Common myeloid progenitor, CD34-positive (primary cell): Measurements from ENCODE around the gene PFAS.

Experiments used
- CTCF ChIA-PET: fragments of 350-600 bp; sonication (Branson Sonifier 250); formaldehyde crosslinking; loops from one replicate; lab custom pipeline; 2021; ENCODE audit warnings: antibody characterized with exemption; lab: Charles Lee
- POLR2A ChIA-PET: fragments of 350-600 bp; sonication (Branson Sonifier 250); formaldehyde crosslinking; loops from one replicate; lab custom pipeline; 2021; ENCODE audit warnings: antibody characterized with exemption; lab: Charles Lee
- DNase-seq, 3 donors: peaks; one replicate each; pipeline versions ENCODE4 v3.0.0 to v3.0.0-alpha.2; 2013
- H3K27ac ChIP-seq, 2 experiments: 1 replicate in 1 of 2; 2 replicates in 1 of 2; pipeline ENCODE4 v1.7.0; 2013; ENCODE audit warnings: inconsistent platforms in 2 of 2, low read length in 2 of 2, mild to moderate bottlenecking in 2 of 2, low read depth in 1 of 2, moderate library complexity in 1 of 2; ENCODE audit not compliant: severe bottlenecking in 2 of 2, insufficient read depth in 1 of 2, poor library complexity in 1 of 2
- H3K27me3 ChIP-seq, 5 experiments: replicated peaks in 2 of 5; 1 replicate in 3 of 5; 2 replicates in 2 of 5; pipeline versions ENCODE4 v1.6.1 to v1.7.0; 2013; ENCODE audit warnings: low read length in 4 of 5, mild to moderate bottlenecking in 2 of 5, moderate library complexity in 2 of 5, inconsistent platforms in 1 of 5; ENCODE audit not compliant: insufficient read depth in 5 of 5, control insufficient read depth in 4 of 5
- H3K36me3 ChIP-seq, 4 experiments: 1 replicate in 2 of 4; 2 replicates in 2 of 4; pipeline versions ENCODE4 v1.6.1 to v1.7.0; 2013; ENCODE audit warnings: low read length in 3 of 4, control low read depth in 1 of 4, mild to moderate bottlenecking in 1 of 4; ENCODE audit not compliant: control insufficient read depth in 4 of 4, insufficient read depth in 4 of 4
- H3K4me1 ChIP-seq, 4 experiments: 1 replicate in 3 of 4; 2 replicates in 1 of 4; pipeline versions ENCODE4 v1.6.1 to v1.7.1; 2013; ENCODE audit warnings: low read length in 3 of 4, mild to moderate bottlenecking in 3 of 4, control low read depth in 1 of 4, inconsistent platforms in 1 of 4, moderate library complexity in 1 of 4; ENCODE audit not compliant: control insufficient read depth in 4 of 4, insufficient read depth in 4 of 4; ENCODE audit errors: control extremely low read depth in 1 of 4
- H3K4me3 ChIP-seq, 7 experiments: 1 replicate in 4 of 7; 2 replicates in 3 of 7; pipeline versions ENCODE4 v1.5.1 to v1.7.0; 2013; ENCODE audit warnings: mild to moderate bottlenecking in 7 of 7, low read length in 6 of 7, moderate library complexity in 6 of 7, inconsistent platforms in 2 of 7, low read depth in 2 of 7, control low read depth in 1 of 7; ENCODE audit not compliant: insufficient read depth in 4 of 7, control insufficient read depth in 1 of 7; ENCODE audit errors: extremely low read depth in 1 of 7
- H3K9me3 ChIP-seq, 5 experiments: 1 replicate in 4 of 5; 2 replicates in 1 of 5; pipeline versions ENCODE4 v1.6.1 to v1.7.1; 2013; ENCODE audit warnings: low read length in 4 of 5, mild to moderate bottlenecking in 2 of 5, inconsistent platforms in 1 of 5, low read depth in 1 of 5, moderate library complexity in 1 of 5; ENCODE audit not compliant: control insufficient read depth in 4 of 5, insufficient read depth in 2 of 5; ENCODE audit errors: control extremely low read depth in 1 of 5
- WGBS: methylation state at CpG from one replicate; pipeline ENCODE4 v1.1.5; 2013; ENCODE audit not compliant: insufficient coverage; 5-methylcytosine and 5-hydroxymethylcytosine counted together

Gene PFAS

DNA sequence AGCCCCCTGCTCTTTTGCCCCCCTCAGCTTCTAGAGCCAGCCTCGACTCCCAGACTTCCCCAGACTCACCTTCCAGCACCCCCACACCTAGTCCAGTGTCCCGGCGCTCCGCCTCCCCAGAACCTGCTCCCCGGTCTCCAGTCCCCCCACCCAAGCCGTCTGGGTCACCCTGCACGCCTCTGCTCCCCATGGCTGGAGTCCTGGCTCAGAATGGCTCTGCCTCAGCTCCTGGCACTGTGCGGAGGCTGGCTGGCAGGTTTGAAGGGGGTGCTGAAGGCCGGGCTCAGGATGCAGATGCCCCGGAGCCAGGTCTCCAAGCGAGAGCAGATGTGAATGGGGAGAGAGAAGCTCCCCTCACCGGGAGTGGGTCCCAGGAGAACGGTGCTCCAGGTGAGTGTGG, 63.2 kb downstream of the PFAS start:
- no peaks in the 10 kb centered on the region for H3K9me3 ChIP-seq
- peaks cover 0 to 3% (median 0%) of the 10 kb centered on the region in 4 experiments for H3K4me1 ChIP-seq
- 94% methylated on average over 10 of the region's 13 CpGs for WGBS
- H3K27ac ChIP-seq: no peak overlapping the region
- no peaks in the 10 kb centered on the region for H3K36me3 ChIP-seq
- ChIA-PET POLR2A (no interaction called here), CTCF (no interaction called here)
- H3K27me3 ChIP-seq: peaks cover 0 to 1% (median 0%) of the 10 kb centered on the region in 5 experiments
- DNase-seq: no peak
- no peak overlapping the region for H3K4me3 ChIP-seq

DNA sequence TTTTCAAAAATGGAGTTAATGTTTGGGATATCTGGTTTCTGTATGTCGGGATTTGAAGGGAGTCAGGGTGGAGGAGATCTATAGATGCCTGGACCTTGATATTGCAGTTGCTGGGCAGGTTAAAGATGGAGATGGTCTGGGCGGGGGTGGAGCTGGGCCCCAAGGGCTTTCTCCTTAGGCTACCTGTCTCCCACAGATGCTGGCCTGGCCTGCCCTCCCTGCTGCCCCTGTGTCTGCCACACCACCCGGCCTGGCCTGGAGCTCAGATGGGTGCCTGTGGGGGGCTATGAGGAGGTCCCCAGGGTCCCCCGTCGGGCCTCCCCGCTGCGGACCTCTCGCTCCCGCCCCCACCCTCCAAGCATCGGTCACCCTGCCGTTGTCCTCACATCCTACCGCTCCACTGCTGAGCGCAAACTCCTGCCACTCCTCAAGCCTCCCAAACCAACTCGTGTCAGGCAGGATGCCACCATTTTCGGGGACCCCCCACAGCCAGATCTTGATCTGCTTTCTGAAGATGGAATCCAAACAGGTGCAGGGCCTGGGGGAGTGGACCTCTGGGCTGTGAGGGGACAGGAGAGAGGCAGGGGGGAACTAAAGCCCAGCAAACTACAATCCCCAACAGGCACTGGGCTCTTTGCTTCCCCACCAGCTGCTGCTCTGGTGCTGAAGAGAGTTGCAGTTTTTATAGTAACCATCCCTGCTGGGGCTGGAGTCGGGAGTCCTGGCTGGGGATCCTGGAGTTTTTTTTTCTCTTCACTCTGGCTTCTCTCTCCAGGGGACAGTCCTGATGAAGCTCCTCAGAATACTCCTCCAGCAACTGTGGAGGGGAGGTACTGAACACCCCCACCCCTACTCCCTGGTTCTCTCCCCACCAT, 63.9 kb downstream of the PFAS start:
- Histone ChIP-seq H3K9me3 (no peaks in the 10 kb centered on the region), H3K36me3 (no peaks in the 10 kb centered on the region), H3K27me3 (peaks cover 0 to 1% (median 0%) of the 10 kb centered on the region in 5 experiments), H3K4me3 (no peak overlapping the region), H3K4me1 (peaks cover 0 to 3% (median 0%) of the 10 kb centered on the region in 4 experiments), H3K27ac (no peak overlapping the region)
- CTCF ChIA-PET: no interaction called here
- 92% methylated on average over 9 of the region's 16 CpGs for WGBS
- no peak for DNase-seq
- POLR2A ChIA-PET: no interaction called here

DNA sequence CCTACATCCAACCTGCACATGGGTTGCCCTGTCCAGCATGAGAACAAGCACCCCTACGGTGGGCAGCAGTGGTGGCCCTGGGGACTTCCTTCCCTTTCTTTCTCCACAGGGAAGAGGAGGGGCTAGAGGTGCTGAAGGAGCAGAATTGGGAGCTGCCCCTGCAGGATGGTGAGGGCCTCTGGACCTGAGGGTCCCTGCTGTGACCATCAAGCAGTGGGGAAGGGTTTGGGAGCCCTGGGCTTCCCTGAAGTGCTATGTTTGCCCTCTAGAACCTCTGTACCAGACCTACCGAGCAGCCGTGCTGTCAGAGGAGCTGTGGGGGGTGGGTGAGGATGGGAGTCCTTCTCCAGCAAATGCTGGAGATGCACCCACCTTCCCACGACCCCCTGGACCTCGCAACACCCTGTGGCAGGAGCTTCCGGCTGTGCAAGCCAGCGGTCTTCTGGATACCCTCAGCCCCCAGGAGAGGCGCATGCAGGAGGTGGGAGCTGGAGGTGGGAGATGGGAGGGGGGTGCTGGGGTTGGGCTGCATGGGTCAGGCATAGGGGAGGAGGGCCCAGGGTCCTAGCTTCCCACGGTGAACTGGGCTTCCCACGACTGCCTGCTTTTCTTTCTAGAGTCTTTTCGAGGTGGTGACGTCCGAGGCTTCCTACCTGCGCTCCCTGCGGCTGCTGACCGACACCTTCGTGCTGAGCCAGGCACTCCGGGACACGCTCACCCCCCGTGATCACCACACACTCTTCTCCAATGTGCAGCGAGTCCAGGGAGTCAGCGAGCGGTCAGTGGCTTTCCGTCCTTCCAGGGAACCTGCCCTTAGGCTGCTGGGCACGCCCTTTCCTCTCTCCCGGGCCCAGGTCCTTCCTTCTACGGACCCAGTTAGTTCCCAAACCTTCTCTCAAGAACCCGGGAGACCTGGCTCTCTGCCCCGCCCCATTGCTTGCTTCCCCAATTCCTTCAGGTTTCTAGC, 66.0 kb downstream of the PFAS start:
- H3K9me3 ChIP-seq: no peaks in the 10 kb centered on the region
- H3K4me1 ChIP-seq: peaks cover 0 to under 1% (median 0%) of the 10 kb centered on the region in 4 experiments
- DNase-seq: no peak
- POLR2A ChIA-PET: no interaction called here
- no peak overlapping the region for H3K27ac ChIP-seq
- H3K36me3 ChIP-seq: no peaks in the 10 kb centered on the region
- WGBS: 67% methylated on average over 26 of the region's 29 CpGs
- CTCF ChIA-PET: interaction anchor here (1.0 kb wide), 1 partner anchor 11 kb away, joined by 4 read pairs; no protein-coding TSS in a partner anchor
- no peak overlapping the region for H3K4me3 ChIP-seq
- peaks cover 0 to 1% (median 0%) of the 10 kb centered on the region in 5 experiments for H3K27me3 ChIP-seq

DNA sequence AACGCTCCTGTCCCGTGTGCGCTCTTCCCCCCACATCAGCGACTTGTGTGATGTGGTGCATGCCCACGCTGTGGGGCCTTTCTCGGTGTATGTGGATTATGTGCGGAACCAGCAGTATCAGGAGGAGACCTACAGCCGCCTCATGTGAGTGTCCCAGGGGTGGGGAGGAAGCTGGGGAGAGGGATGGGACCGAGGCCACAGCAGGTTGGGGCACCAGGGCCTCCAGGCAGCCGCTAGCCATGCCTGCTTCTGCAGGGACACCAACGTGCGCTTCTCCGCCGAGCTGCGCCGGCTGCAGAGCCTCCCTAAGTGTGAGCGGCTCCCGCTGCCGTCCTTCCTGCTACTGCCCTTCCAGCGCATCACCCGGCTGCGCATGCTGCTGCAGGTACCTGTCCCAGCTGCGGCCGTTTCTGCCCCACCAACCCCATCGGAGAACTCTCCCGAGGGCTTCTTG, 66.7 kb downstream of the PFAS start:
- H3K4me3 ChIP-seq: no peak overlapping the region
- H3K4me1 ChIP-seq: no peaks in the 10 kb centered on the region
- ChIA-PET POLR2A (no interaction called here), CTCF (interaction anchor here (1.0 to 3.1 kb wide), 2 partner anchors 10 to 12 kb away, joined by 4 to 15 read pairs; no protein-coding TSS in a partner anchor)
- WGBS: 96% methylated on average over 23 of the region's 26 CpGs
- peaks cover 0 to 1% (median 0%) of the 10 kb centered on the region in 5 experiments for H3K27me3 ChIP-seq
- no peak overlapping the region for H3K27ac ChIP-seq
- no peaks in the 10 kb centered on the region for H3K9me3 ChIP-seq
- H3K36me3 ChIP-seq: no peaks in the 10 kb centered on the region
- no peak for DNase-seq

DNA sequence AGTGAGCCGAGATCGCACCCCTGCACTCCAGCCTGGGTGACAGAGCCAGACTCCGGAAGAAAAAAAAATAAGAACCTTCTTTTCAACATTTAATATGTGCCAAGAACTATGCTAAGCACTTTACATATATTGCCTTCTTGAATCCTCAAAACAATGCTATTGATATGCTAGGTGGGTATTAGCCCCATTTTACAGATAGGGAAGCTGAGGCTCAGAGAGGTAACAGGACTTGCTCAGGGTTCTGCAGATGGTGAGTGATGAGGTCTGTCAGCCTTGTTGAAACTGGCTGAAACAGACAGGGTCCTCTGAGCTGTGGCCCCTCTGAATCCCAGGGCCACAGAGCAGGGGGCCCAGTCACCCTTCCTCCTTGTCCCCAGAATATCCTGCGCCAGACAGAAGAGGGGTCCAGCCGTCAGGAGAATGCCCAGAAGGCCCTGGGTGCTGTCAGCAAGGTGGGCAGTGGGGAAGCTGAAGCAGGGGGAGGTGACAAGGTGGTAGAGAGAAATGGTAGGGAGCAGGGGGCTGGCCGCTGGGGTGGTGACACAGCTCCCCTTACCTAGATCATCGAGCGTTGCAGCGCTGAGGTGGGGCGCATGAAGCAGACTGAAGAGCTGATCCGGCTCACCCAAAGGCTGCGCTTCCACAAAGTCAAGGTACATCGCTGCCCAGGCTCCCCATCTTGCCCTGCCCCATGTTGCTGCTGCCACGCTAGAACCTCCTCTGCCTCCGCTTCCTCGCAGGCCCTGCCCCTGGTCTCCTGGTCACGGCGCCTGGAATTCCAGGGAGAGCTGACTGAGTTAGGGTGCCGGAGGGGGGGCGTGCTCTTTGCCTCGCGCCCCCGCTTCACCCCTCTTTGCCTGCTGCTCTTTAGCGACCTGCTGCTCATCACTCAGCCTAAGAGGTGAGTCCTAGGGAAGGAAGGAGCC, 69.2 kb downstream of the PFAS start:
- Histone ChIP-seq H3K4me1 (no peaks in the 10 kb centered on the region), H3K36me3 (no peaks in the 10 kb centered on the region), H3K27me3 (no peaks in the 10 kb centered on the region), H3K4me3 (no peak overlapping the region), H3K9me3 (no peaks in the 10 kb centered on the region), H3K27ac (no peak overlapping the region)
- no peak for DNase-seq
- WGBS: 92% methylated on average over 20 of the region's 24 CpGs
- ChIA-PET CTCF (interaction anchor here (1.2 to 3.1 kb wide), 4 partner anchors 9 to 58 kb away, joined by 3 to 15 read pairs (median 4); partner anchors contain the start of gene KRABD2), POLR2A (no interaction called here)
